GM23248 (cell line): ENCODE data around the gene GIGYF1. TPM values are rescaled to one million over a fixed set of nuclear protein-coding genes. Genes with fewer than 3 reads are reported as not detected.

Experiments used
- DNase-seq: peaks from one replicate; pipeline ENCODE4 v3.0.0-alpha.2; 2015
- H2AFZ ChIP-seq: fragments of 200-600 bp; sonication (generic); 2 replicates; pipeline ENCODE4 v1.6.1; 2016; ENCODE audit warnings: antibody characterized with exemption
- H3F3A ChIP-seq: fragments of 200-600 bp; sonication (generic); 2 replicates; pipeline ENCODE4 v1.6.1; 2016; ENCODE audit warnings: mild to moderate bottlenecking, antibody characterized with exemption, mixed run types; ENCODE audit not compliant: insufficient read depth
- H3K27ac ChIP-seq: fragments of 200-600 bp; sonication (generic); 2 replicates; pipeline ENCODE4 v1.5.1; 2016; ENCODE audit warnings: mild to moderate bottlenecking
- H3K27me3 ChIP-seq: fragments of 200-600 bp; sonication (generic); replicated peaks from 2 replicates; pipeline ENCODE4 v1.6.1; 2016; ENCODE audit warnings: mild to moderate bottlenecking; ENCODE audit not compliant: insufficient read depth
- H3K36me3 ChIP-seq: fragments of 200-600 bp; sonication (generic); 2 replicates; pipeline ENCODE4 v1.6.1; 2016; ENCODE audit warnings: low read depth, mild to moderate bottlenecking
- H3K4me1 ChIP-seq: fragments of 200-600 bp; sonication (generic); 2 replicates; pipeline ENCODE4 v1.6.1; 2016; ENCODE audit warnings: mild to moderate bottlenecking; ENCODE audit not compliant: insufficient read depth
- H3K4me2 ChIP-seq: fragments of 200-600 bp; sonication (generic); one replicate; pipeline ENCODE4 v1.6.1; 2016; ENCODE audit warnings: mild to moderate bottlenecking; ENCODE audit not compliant: unreplicated experiment
- H3K4me3 ChIP-seq: fragments of 200-600 bp; sonication (generic); 2 replicates; pipeline ENCODE4 v1.5.1; 2016; ENCODE audit warnings: mild to moderate bottlenecking
- H3K79me2 ChIP-seq: fragments of 200-600 bp; sonication (generic); 2 replicates; pipeline ENCODE4 v1.6.1; 2016; ENCODE audit warnings: mild to moderate bottlenecking; ENCODE audit not compliant: insufficient read depth
- H3K9ac ChIP-seq: fragments of 200-600 bp; sonication (generic); 2 replicates; pipeline ENCODE4 v1.6.1; 2016; ENCODE audit warnings: mild to moderate bottlenecking
- H3K9me2 ChIP-seq: fragments of 200-600 bp; sonication (generic); 2 replicates; pipeline ENCODE4 v1.6.1; 2016; ENCODE audit warnings: mixed run types, mild to moderate bottlenecking, moderate library complexity; ENCODE audit not compliant: insufficient read depth
- H3K9me3 ChIP-seq: fragments of 200-600 bp; sonication (generic); one replicate; pipeline ENCODE4 v1.6.1; 2017; ENCODE audit warnings: low read depth
- H4K20me1 ChIP-seq: fragments of 200-600 bp; sonication (generic); 2 replicates; pipeline ENCODE4 v1.6.0; 2016; ENCODE audit not compliant: insufficient read depth
- EZH2 ChIP-seq: fragments of 200-600 bp; sonication (generic); IDR thresholded peaks from 2 replicates; pipeline ENCODE4 v1.6.1; 2018; ENCODE audit warnings: antibody characterized with exemption, mild to moderate bottlenecking; ENCODE audit not compliant: insufficient read depth, poor library complexity, severe bottlenecking
- EZH2phosphoT487 ChIP-seq: fragments of 200-600 bp; sonication (generic); IDR thresholded peaks from 2 replicates; pipeline ENCODE4 v1.6.1; 2018; ENCODE audit warnings: antibody characterized with exemption, moderate library complexity, mild to moderate bottlenecking, low read depth; ENCODE audit not compliant: insufficient read depth
- WGBS, 2 experiments: methylation state at CpG; one replicate each; pipeline ENCODE4 v1.1.6; 2015 to 2017; ENCODE audit warnings: low lambda C conversion rate in 2 of 2, low coverage in 1 of 2; ENCODE audit errors: missing lambda C conversion rate in 2 of 2; 5-methylcytosine and 5-hydroxymethylcytosine counted together
- in situ Hi-C: fragments of 300-500 bp; cut with MboI; formaldehyde crosslinking; loops from 2 replicates; pipeline ENCODE4 v1.15.0; 2020
- polyA plus RNA-seq: library from polyadenylated mRNA; unstranded; fragments of >200 nt; fragmentation: Nextera tagmentation; extraction: Ambion mirVana; gene quantifications from 2 replicates; pipeline ENCODE4 v1.2.1, GENCODE V29; 2016
- total RNA-seq: library from RNA; depleted of rRNA; stranded (reverse); fragments of >200 nt; shearing (Covaris generic); gene quantifications from 2 replicates; pipeline ENCODE4 v1.2.3, GENCODE V29; 2014

The GIGYF1 gene
- total and polyA plus RNA-seq, 2 experiments from 2014 or later: 7.4 to 15.6 TPM

- H3K9me2 ChIP-seq: no peaks in the 10 kb centered on the region
- H2AFZ ChIP-seq: no peak overlapping the region
- 0 out of 2 replicates have a peak, but pooled peaks cover 8% of the 10 kb centered on the region for H3K4me1 ChIP-seq
- H4K20me1 ChIP-seq: no peaks in the 10 kb centered on the region; the same call in 1 of the 2 replicates
- no peak overlapping the region for H3K27ac ChIP-seq
- H3K36me3 ChIP-seq: no peaks in the 10 kb centered on the region; the same call in 1 of the 2 replicates
- no peaks in the 10 kb centered on the region for H3K9me3 ChIP-seq
- DNase-seq: no peak
- no peak overlapping the region for H3K4me2 ChIP-seq
- no peaks in the 10 kb centered on the region for H3K27me3 ChIP-seq
- H3F3A ChIP-seq: no peaks in the 10 kb centered on the region
- peaks cover 19% of the 10 kb centered on the region for H3K79me2 ChIP-seq
- no peak for TF ChIP-seq EZH2phosphoT487
- no peak for TF ChIP-seq EZH2
- whole genome bisulfite sequencing, 2 experiments: 93 to 94% methylated on average over 9 to 16 of the region's 16 CpGs
- no peak overlapping the region for H3K9ac ChIP-seq
- H3K4me3 ChIP-seq: no peak overlapping the region
- in situ Hi-C loops: no loop called here
Observed at GRCh38 chr7:100684534-100685042, 9.5 kb downstream of the GIGYF1 start.

GRCh38 chr7:100683659-100684533 lies 10.2 kb downstream of the GIGYF1 start:
- Histone ChIP-seq H3K9ac (no peak overlapping the region), H3K79me2 (peaks cover 12% of the 10 kb centered on the region), H2AFZ (no peak overlapping the region), H3K27ac (no peak overlapping the region), H3K4me1 (0 out of 2 replicates have a peak, but pooled peaks cover 8% of the 10 kb centered on the region), H3K36me3 (no peaks in the 10 kb centered on the region; the same call in 1 of the 2 replicates), H3K9me2 (no peaks in the 10 kb centered on the region), H3F3A (no peaks in the 10 kb centered on the region), H4K20me1 (no peaks in the 10 kb centered on the region), H3K9me3 (no peaks in the 10 kb centered on the region), H3K27me3 (no peaks in the 10 kb centered on the region), H3K4me2 (no peak overlapping the region), H3K4me3 (no peak overlapping the region)
- 95 to 96% methylated on average over 29 to 37 of the region's 37 CpGs for WGBS, 2 experiments
- in situ Hi-C loops: no loop called here
- DNase-seq: no peak
- TF ChIP-seq EZH2 (no peak), EZH2phosphoT487 (no peak)

- Histone ChIP-seq H3K79me2 (peaks cover 9% of the 10 kb centered on the region), H3F3A (no peaks in the 10 kb centered on the region), H3K9me3 (no peaks in the 10 kb centered on the region), H3K4me3 (no peak overlapping the region), H3K9me2 (no peaks in the 10 kb centered on the region), H3K27me3 (no peaks in the 10 kb centered on the region), H3K9ac (no peak overlapping the region), H3K27ac (no peak overlapping the region), H4K20me1 (no peaks in the 10 kb centered on the region), H3K4me2 (no peak overlapping the region), H2AFZ (no peak overlapping the region), H3K4me1 (0 out of 2 replicates have a peak, but pooled peaks cover 4% of the 10 kb centered on the region), H3K36me3 (peaks cover 2% of the 10 kb centered on the region; the same call in 1 of the 2 replicates)
- in situ Hi-C loops: no loop called here
- no peak for TF ChIP-seq EZH2phosphoT487
- TF ChIP-seq EZH2: no peak
- DNase-seq: no peak
- 88 to 90% methylated on average over 28 of the region's 28 CpGs for WGBS, 2 experiments
Observed at GRCh38 chr7:100682991-100683658, 10.9 kb downstream of the GIGYF1 start.

- no peaks in the 10 kb centered on the region for H3K9me3 ChIP-seq
- H2AFZ ChIP-seq: no peak overlapping the region
- H3K36me3 ChIP-seq: peaks cover 4% of the 10 kb centered on the region; the same call in 1 of the 2 replicates
- no peak overlapping the region for H3K4me3 ChIP-seq
- TF ChIP-seq EZH2phosphoT487 (no peak), EZH2 (no peak)
- no peak overlapping the region for H3K27ac ChIP-seq
- no peaks in the 10 kb centered on the region for H3K4me1 ChIP-seq
- no peaks in the 10 kb centered on the region for H3K9me2 ChIP-seq
- DNase-seq: peak; percentile 44
- H3K4me2 ChIP-seq: no peak overlapping the region
- H3K27me3 ChIP-seq: no peaks in the 10 kb centered on the region
- H3K9ac ChIP-seq: no peak overlapping the region
- no peaks in the 10 kb centered on the region for H3F3A ChIP-seq
- H3K79me2 ChIP-seq: peaks cover 4% of the 10 kb centered on the region; the same call in 1 of the 2 replicates
- in situ Hi-C loops: no loop called here
- WGBS, 2 experiments: 71 to 81% methylated on average over 21 to 25 of the region's 25 CpGs
- H4K20me1 ChIP-seq: no peaks in the 10 kb centered on the region
Observed at GRCh38 chr7:100682228-100682741, 11.8 kb downstream of the GIGYF1 start.
